ENCODE measurements around the gene TRIM47. TPM values are rescaled to one million over a fixed set of nuclear protein-coding genes. Genes with fewer than 3 reads are reported as not detected.

TRIM47 gene
- total RNA-seq, 3 donors from 2014 or later: 12.8 to 18.1 (median 14.5) TPM

DNA sequence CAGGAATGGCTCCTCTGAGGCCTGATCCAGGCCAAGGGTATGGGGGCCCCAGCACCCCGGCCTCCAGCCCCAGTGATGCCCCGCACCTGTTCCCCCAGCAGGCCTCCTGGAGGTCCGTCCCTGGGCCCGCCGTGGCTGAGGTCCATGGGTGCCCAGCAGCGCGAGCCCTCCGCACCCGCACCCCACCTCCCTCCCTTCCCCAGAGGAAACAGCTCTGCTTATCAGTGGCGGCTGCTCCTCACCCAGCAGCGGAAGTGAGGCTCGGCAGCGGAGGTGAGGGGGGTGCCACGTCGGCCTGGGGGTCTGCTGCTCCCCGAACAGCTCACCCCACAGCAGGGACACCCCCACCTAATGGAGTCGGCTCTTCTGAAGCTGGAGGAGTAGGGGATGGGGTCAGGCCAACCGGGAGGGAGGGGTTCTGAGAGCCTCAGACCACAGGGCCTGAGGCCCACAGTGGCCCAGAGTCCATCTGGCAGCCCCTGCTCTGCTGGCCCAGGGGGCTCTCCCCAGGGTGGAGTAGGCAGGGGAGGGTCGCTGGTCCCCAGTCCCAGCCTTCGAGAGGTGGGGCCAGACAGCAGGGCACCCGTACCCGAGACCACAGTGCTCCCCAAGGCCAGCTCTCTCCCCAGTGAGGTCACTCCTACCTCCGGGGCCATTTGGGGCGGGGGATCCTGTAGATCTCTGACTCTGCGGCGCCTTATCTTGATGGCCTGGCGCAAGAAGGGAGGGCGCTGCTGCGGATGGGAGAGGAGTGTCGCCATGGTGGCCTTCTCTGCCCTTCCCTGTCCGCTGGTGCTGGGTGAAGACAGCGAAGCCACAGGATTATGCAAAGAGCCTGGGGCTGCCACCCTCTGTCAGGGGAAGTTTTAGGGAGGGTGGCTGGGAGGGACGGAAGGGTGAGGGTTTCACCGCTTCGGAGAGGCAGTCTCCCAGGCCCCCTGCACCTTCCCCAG lies 34.5 kb downstream of the TRIM47 start, which contains the start of gene UNC13D:
Gene UNC13D, minus strand, starts transcription at position 828 of the 953 bp plus-strand sequence. Its CDS starts 67 bp downstream, at position 761.
- DNase-seq: peak; percentile 52
- Mint-ChIP-seq H3K4me1 (ENCODE audit: low read depth) (peaks cover 24% of the 10 kb centered on the region), H3K36me3 (ENCODE audit: insufficient read depth) (peaks cover 12% of the 10 kb centered on the region), H3K4me3 (peak within 1 kb of the TSS; percentile 93), H3K27me3 (ENCODE audit: low read depth) (no peaks in the 10 kb centered on the region), H3K9me3 (no peaks in the 10 kb centered on the region)
- ATAC-seq: peak; percentile 72 to 74

DNA sequence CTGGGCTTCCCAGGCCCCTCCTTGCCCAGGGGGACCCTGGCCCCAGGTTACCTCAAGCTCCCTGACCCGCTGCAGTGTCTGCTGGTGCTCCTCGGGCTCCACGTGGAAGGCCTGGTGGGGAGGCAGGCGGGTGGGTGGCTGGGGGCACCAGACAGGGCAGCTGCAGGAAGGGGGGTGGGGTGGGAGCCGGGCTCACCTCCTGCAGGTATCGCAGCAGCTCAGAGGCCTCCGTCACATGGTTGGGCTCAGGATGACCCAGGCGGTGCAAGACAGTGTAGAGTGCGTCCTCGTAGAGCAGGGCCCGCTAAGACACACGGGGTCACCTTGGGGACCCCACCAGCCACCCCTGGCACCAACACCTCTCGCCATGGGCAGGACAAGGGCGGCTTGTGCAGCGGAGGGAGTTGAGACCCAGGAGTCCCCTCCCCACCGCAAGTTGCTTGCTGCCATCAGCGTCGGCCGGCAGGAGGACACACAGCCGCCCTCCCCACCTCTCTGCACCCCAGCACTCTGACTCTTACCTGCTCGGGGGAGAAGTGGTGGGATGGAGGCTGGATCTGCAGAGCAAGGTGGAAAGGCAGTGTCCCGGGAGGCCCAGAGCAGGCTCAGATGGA lies 35.3 kb downstream of the TRIM47 start:
- peak; percentile 36 to 41 for ATAC-seq
- DNase-seq: no peak
- H3K27me3 Mint-ChIP-seq (ENCODE audit: low read depth): no peaks in the 10 kb centered on the region
- H3K4me1 Mint-ChIP-seq (ENCODE audit: low read depth): peaks cover 19% of the 10 kb centered on the region
- no peaks in the 10 kb centered on the region for H3K9me3 Mint-ChIP-seq
- H3K4me3 Mint-ChIP-seq: peak overlapping the region; percentile 93
- peaks cover 10% of the 10 kb centered on the region for H3K36me3 Mint-ChIP-seq (ENCODE audit: insufficient read depth)

DNA sequence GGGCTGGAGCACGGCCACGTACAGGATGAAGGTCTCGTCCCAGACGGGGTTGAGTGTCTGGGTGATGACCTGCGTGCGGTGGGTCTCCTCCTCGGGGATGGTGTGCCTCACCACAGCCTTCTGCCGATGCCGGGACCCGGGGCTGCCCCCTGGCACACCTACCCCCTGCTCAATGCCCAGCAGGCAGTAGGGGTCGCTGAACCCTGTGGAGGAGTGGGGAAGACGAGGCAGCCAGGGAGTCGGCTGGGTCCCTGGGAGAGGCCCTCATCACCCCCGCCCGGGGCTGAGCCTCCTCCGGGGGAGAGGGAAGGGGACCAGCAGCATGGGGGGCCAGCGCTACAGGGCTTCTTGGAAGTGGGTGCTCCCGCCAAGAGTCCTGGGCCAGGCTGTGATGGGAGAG lies 36.0 kb downstream of the TRIM47 start:
- Mint-ChIP-seq H3K36me3 (ENCODE audit: insufficient read depth) (peaks cover 13% of the 10 kb centered on the region), H3K4me3 (peak overlapping the region; percentile 93), H3K27me3 (ENCODE audit: low read depth) (no peaks in the 10 kb centered on the region), H3K4me1 (ENCODE audit: low read depth) (peaks cover 17% of the 10 kb centered on the region), H3K9me3 (no peaks in the 10 kb centered on the region)
- no peak for ATAC-seq
- DNase-seq: no peak

DNA sequence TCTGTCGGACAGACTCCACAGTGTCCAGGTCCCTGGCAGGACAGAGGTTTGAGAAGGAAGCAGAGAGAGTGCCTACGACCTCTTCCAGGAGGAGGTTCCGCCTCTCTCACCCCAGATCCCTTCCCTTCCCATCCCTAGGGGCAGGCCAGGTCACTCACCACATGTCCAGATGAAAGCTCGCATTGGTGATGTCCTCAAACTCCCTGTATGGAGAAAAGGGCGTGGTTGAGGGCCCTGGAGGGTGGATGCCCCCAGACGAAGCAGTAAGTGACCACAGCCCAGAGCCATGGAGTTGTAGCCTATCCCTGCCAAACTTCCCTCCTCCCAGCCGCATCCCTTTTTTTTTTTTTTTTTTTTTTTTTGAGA lies 37.6 kb downstream of the TRIM47 start:
- no peak overlapping the region for H3K4me3 Mint-ChIP-seq
- no peak for ATAC-seq
- H3K4me1 Mint-ChIP-seq (ENCODE audit: low read depth): peaks cover 17% of the 10 kb centered on the region
- no peak for DNase-seq
- peaks cover 11% of the 10 kb centered on the region for H3K36me3 Mint-ChIP-seq (ENCODE audit: insufficient read depth)
- H3K9me3 Mint-ChIP-seq: no peaks in the 10 kb centered on the region
- H3K27me3 Mint-ChIP-seq (ENCODE audit: low read depth): no peaks in the 10 kb centered on the region

DNA sequence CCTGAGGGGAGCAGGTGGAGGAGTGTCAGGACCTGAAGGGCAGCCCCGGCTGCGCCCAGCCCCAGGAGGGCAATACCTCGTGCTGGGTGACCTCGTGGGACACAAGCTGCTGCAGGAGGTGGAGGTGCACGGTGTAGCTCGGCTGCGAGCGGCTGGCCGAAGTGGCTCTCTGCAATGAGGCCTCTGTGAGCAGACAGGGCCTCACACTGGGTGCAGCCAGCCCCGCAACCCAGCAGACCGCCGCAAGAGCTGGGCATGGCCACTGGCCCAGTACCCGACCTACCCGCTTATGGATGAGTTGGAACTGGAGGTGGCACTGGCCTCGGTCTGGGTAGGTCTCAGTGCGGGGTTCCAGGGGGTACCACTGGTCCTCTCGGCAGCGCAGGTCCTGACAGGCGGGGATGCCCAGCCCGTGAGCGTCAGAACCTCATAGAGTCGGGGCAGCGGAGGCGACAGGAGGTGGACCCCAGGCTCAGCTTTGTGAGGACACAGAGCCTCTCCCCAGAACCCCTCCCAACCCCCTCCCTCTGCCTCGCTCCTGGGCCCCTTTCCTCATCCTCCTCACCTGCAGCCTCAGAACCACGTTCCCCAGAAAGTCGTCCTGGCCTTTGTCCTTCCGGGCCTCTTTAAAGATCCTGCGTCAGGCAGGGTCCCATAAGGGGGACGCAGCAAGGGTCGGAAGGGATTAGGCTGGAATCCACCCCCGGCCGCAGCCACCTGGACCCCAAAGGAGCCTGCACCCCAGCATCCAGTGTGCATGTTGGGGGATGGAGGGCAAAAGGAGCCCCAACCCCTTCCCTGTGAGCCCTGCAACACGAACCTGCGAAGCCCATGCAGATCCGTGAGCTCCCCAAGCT lies 38.2 kb downstream of the TRIM47 start:
- Mint-ChIP-seq H3K27me3 (ENCODE audit: low read depth) (no peaks in the 10 kb centered on the region), H3K4me3 (no peak overlapping the region), H3K4me1 (ENCODE audit: low read depth) (peaks cover 12% of the 10 kb centered on the region), H3K9me3 (no peaks in the 10 kb centered on the region), H3K36me3 (ENCODE audit: insufficient read depth) (peaks cover 11% of the 10 kb centered on the region)
- DNase-seq (no peak), ATAC-seq (no peak)

DNA sequence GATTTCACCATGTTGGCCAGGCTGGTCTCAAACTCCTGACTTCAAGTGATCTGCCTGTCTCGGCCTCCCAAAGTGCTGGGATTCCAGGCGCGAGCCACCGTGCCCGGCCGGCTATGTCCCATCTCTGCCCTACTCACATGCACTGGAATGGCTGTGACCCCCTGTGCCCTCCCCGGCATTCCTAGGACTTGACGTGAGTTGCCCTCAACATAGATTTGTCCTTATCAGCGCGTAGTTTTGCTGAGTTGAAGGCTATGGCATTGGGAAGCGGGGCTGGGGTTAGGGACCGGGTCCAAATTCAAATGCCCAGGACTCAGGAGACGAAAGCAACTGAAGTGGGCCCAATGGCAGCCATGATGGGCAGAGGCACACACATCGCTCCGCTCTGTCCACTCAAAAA lies 40.0 kb downstream of the TRIM47 start:
- H3K27me3 Mint-ChIP-seq (ENCODE audit: low read depth): no peaks in the 10 kb centered on the region
- no peak overlapping the region for H3K4me3 Mint-ChIP-seq
- ATAC-seq (no peak), DNase-seq (no peak)
- H3K4me1 Mint-ChIP-seq (ENCODE audit: low read depth): peaks cover 22% of the 10 kb centered on the region
- peaks cover 19% of the 10 kb centered on the region for H3K36me3 Mint-ChIP-seq (ENCODE audit: insufficient read depth)
- no peaks in the 10 kb centered on the region for H3K9me3 Mint-ChIP-seq

DNA sequence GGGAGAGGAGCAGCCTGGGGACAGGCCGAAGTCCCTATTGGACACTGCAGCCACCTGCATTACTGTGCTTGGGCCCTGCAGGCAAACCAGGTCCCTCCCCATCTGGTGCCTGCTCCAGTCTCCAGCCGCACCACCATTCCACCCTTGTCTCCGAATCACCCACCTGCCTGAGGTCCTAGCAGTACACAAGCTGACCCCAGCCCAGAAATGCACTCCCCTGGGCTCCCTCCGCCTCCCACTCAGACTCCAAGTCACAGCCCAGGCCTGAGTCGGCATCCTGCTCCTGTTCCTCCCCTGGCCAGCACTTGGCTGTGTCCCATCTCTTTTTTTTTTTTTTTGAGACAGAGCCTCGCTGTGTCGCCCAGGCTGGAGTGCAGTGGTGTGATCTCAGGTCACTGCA lies 40.5 kb downstream of the TRIM47 start:
- Mint-ChIP-seq H3K4me1 (ENCODE audit: low read depth) (peaks cover 27% of the 10 kb centered on the region), H3K4me3 (no peak overlapping the region), H3K36me3 (ENCODE audit: insufficient read depth) (peaks cover 19% of the 10 kb centered on the region), H3K27me3 (ENCODE audit: low read depth) (no peaks in the 10 kb centered on the region), H3K9me3 (no peaks in the 10 kb centered on the region)
- DNase-seq (no peak), ATAC-seq (no peak)

DNA sequence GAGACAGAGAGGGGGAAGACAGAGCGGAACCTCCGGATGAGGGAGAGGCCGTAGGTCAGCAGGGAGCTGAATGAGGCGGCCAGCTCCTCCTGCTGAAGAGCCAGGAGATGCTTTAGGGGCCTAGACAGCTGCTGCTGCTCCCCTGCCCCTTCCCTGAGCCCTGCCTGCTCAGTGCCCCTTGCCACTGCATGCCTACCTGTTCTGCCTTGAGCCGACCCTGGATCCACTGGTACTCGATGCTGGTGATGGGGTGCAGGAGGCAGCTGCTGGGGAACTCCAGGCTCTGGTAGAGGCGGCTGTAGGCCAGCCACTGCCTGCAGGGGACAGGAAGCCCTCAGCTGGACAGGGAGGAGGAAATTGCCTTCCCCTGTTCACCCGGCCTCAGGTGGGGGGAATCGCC lies 41.8 kb downstream of the TRIM47 start:
- ATAC-seq (no peak), DNase-seq (no peak)
- H3K27me3 Mint-ChIP-seq (ENCODE audit: low read depth): no peaks in the 10 kb centered on the region
- peaks cover 31% of the 10 kb centered on the region for H3K4me1 Mint-ChIP-seq (ENCODE audit: low read depth)
- no peak overlapping the region for H3K4me3 Mint-ChIP-seq
- peaks cover 24% of the 10 kb centered on the region for H3K36me3 Mint-ChIP-seq (ENCODE audit: insufficient read depth)
- H3K9me3 Mint-ChIP-seq: no peaks in the 10 kb centered on the region

DNA sequence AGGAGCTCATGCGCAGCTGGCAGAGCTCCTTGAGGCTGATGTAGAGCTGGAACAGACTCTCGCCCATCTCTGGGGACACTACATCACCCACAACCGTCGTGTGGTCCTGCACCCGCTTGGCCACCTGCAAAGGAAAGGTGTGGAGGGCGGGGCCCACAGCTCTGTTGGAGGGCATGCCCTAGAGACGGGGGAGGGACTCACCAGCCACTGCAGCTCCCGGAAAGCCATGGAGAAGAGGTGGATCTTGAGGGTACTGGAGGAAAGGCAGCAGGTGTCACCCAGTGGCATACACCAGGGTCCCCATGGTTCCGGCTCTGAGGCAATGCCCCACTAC lies 42.8 kb downstream of the TRIM47 start:
- Mint-ChIP-seq H3K36me3 (ENCODE audit: insufficient read depth) (peaks cover 24% of the 10 kb centered on the region), H3K27me3 (ENCODE audit: low read depth) (no peaks in the 10 kb centered on the region), H3K4me1 (ENCODE audit: low read depth) (peaks cover 31% of the 10 kb centered on the region), H3K4me3 (no peak overlapping the region), H3K9me3 (no peaks in the 10 kb centered on the region)
- ATAC-seq (no peak), DNase-seq (no peak)

DNA sequence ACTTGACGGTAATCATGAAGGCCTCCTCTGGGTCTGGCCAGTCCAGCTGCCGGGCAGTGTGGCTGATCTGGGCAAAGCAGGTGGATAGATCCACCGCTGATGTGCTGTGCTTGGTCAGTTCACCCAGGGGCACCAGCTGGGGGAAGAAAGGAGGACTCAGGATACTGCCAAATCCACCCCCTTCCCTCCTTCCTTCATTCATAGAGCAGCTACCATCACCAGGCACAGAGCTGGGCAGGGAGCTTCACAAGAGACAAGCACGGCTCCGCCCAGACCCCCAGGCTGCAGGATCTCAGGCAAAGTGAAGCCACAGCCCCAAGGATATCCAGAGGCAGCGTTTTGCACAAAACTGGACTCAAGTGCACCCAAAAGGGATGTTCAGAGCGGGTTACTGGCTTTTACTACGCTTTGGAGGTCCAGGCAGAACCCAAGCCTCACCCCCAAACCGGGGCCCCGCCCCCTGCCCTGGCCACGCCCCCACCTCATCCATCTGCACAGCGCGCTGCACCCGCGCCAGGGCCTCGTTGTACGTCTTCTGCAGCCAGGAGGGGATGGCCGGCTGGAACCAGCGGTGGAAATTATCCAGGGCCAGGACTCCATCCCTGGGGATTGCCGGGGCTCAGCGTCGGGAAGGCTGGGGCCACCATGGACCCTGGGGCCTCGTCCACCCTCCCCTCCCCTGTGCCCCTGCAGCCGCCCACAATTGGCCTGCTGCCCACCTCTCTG lies 43.3 kb downstream of the TRIM47 start:
- H3K4me1 Mint-ChIP-seq (ENCODE audit: low read depth): peaks cover 31% of the 10 kb centered on the region
- ATAC-seq (no peak), DNase-seq (no peak)
- H3K36me3 Mint-ChIP-seq (ENCODE audit: insufficient read depth): peaks cover 24% of the 10 kb centered on the region
- no peak overlapping the region for H3K4me3 Mint-ChIP-seq
- no peaks in the 10 kb centered on the region for H3K9me3 Mint-ChIP-seq
- H3K27me3 Mint-ChIP-seq (ENCODE audit: low read depth): no peaks in the 10 kb centered on the region

DNA sequence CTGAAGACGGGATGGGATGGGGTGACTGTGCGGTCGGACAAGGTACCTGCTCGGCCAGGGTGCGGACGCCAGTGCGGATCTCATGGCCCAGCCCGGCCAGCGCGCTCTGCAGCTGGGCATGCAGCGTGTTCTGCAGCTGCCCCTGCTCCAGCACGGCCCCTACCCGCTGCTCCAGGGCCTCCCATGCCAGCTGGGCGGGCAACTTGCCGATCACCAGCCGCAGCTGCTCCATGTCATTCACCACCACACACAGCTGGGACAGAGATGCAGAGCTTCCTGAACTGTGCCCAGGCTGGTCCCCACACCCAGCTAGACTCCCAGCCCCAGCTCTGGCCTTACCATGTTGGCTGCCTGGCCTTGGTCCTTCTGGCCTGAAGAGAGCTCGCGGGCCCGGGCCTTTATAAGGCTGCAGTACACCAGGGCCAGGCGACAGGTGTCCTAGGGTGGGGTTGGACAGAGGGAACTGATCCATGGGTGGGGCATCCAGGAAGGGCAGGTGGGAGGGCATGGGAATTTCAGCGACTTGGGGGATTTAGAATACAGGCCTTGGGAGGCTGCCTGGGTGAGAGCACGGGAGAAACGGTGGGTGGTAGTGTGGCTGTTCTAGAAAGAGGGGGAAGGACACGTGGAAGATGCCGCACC lies 44.0 kb downstream of the TRIM47 start:
- Mint-ChIP-seq H3K4me3 (no peak overlapping the region), H3K27me3 (ENCODE audit: low read depth) (no peaks in the 10 kb centered on the region), H3K9me3 (no peaks in the 10 kb centered on the region), H3K36me3 (ENCODE audit: insufficient read depth) (peaks cover 21% of the 10 kb centered on the region), H3K4me1 (ENCODE audit: low read depth) (peaks cover 31% of the 10 kb centered on the region)
- DNase-seq (no peak), ATAC-seq (no peak)

DNA sequence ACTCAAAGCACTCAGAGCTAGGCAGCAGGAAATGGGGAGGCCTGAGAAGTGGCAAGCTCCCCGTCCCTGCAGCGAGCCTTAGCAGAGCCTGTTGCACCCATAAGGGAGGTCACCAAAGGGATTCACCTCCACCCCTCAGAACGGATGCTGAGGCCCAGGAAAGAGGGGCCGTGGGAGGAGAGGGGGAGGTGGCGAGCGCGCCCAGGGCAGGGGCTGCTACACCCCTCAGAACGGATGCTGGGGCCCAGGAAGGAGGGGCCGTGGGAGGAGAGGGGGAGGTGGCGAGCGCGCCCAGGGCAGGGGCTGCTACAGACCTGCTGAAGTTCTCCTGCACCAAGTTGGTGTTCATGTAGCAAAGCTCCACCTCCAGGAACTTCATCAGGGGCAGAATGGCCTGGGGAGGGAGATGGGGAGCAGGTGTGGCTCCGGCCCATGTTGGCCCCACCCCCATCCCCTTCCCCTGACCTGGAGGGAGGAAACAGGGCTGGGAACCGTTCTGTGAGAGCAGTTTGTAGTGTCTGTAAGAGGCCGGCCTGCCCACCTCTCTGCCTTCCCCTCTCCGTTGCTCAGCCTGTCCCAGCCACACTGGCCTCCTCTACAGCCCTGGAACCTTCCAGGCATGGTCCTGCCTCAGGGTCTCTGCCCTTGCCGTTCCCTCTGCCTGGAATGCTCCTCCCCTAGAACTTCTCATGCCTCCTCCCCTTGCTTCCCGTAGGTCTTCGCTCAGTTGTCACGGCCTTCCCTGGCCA lies 45.6 kb downstream of the TRIM47 start:
- Mint-ChIP-seq H3K36me3 (ENCODE audit: insufficient read depth) (peaks cover 16% of the 10 kb centered on the region), H3K4me3 (peak overlapping the region; percentile 69), H3K4me1 (ENCODE audit: low read depth) (peaks cover 32% of the 10 kb centered on the region), H3K27me3 (ENCODE audit: low read depth) (no peaks in the 10 kb centered on the region), H3K9me3 (no peaks in the 10 kb centered on the region)
- ATAC-seq (peak; percentile 46 to 53), DNase-seq (no peak)

DNA sequence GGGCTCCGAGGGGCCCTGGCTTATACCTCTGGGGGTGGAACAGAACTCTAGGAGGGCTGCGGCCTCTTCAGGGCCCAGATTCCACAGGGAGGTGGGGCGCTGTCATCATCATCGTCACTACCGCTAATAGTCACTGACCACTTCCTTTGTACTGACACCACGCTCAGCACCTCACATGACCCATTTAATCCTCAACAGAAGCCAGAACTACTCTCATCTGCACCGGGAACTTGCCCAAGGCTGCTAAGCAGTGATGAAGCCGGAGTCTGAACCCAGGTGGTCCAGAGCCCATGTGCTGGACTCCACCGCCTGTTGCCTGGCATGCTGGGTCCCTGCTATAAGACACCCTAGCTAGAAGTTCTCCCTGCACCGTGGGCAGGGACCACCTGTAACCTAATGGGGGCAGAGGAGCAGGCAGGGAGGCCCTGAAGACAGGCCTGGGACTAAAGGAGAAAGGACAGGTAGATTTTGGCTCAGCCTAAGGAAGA lies 46.2 kb downstream of the TRIM47 start:
- H3K27me3 Mint-ChIP-seq (ENCODE audit: low read depth): no peaks in the 10 kb centered on the region
- peak; percentile 46 to 74 for ATAC-seq

More for the DNA sequence above, 46.2 kb downstream of the TRIM47 start:
- Mint-ChIP-seq H3K4me3 (peak overlapping the region; percentile 69), H3K9me3 (no peaks in the 10 kb centered on the region), H3K36me3 (ENCODE audit: insufficient read depth) (peaks cover 13% of the 10 kb centered on the region), H3K4me1 (ENCODE audit: low read depth) (peaks cover 32% of the 10 kb centered on the region)
- peak; percentile 23 for DNase-seq
